Subcutaneous adipose tissue (tissue), 4 donors: ENCODE data around the gene C11orf16. TPM values are rescaled to one million over a fixed set of nuclear protein-coding genes. Genes with fewer than 3 reads are reported as not detected.

Source experiments
- total RNA-seq, 4 donors: library from RNA; depleted of rRNA; stranded (reverse); fragments of >200 nt; gene quantifications; one replicate each; pipeline ENCODE4 v1.1.0, GENCODE V29; 2016
- TF ChIP-seq, protein P1 (sequence below): fragments of 450-650 bp; IDR thresholded peaks from one replicate; pipeline ENCODE4 v1.5.1; 2016; ENCODE audit warnings: low read depth, mild to moderate bottlenecking, control low read depth, antibody characterized with exemption, moderate library complexity

The C11orf16 gene
- total RNA-seq, 4 donors from 2014 or later, result not detected

- TF ChIP-seq, protein P1, sequence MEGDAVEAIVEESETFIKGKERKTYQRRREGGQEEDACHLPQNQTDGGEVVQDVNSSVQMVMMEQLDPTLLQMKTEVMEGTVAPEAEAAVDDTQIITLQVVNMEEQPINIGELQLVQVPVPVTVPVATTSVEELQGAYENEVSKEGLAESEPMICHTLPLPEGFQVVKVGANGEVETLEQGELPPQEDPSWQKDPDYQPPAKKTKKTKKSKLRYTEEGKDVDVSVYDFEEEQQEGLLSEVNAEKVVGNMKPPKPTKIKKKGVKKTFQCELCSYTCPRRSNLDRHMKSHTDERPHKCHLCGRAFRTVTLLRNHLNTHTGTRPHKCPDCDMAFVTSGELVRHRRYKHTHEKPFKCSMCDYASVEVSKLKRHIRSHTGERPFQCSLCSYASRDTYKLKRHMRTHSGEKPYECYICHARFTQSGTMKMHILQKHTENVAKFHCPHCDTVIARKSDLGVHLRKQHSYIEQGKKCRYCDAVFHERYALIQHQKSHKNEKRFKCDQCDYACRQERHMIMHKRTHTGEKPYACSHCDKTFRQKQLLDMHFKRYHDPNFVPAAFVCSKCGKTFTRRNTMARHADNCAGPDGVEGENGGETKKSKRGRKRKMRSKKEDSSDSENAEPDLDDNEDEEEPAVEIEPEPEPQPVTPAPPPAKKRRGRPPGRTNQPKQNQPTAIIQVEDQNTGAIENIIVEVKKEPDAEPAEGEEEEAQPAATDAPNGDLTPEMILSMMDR, result no peak
Observed at GRCh38 chr11:8907116-8907515, 25.6 kb downstream of the C11orf16 start.

DNA sequence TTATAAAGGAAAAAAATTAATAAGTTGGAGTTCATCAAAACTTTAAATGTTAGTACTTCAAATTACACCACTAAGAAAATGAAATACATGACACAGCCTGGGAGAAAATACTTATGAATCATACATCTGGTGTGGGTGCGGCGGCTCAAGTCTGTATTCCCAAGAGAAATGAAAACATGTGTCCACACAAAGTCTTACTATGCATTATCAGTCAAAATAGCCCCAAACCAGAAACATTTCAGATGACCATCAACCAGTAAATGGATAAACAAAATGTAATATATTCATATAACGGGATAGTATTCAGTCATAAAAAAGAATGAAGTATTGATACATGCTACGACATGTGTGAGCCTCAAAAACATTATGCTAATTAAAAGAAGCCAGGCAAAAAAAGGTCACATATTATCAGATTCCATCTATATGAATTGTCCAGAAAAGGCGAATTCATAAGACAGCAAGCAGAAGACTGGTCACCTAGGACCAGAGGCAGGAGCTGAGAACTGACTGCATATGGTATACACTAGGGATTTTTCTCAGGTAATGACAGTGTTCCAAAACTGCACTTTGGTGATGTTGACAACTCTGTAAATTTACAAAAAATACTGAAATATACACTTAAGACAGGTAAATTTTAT is 27.1 kb downstream of the C11orf16 start:
- TF ChIP-seq, protein P1, result no peak

DNA sequence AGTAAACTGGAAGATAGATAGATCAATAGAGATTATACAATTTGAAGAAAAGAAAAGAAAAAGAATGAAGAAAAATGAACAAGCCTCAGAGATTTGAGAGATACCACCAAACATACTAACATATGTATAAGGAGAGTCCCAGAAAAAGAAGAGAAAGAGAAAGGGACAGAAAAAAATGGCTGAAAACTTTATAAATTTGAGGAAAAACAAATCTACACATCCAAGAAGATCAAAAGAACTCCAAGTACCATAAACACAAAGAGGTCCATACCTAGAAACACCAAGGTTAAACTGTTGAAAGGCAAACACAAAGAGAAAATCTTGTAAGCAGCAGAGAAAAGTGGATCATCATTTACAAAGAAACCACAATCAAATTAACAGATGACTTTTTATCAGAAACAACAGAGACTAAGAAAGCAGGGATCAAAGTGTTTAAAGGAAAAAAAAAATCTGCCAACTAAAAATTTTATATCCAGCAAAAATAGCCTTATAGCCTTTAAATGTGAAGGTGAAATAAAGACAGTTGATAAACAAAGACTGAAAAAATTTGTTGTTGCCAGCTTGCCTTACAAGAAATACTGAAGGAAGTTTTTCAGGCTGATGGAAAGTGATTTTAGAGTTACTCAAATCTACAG is 33.5 kb downstream of the C11orf16 start:
- TF ChIP-seq, protein P1, result no peak

DNA sequence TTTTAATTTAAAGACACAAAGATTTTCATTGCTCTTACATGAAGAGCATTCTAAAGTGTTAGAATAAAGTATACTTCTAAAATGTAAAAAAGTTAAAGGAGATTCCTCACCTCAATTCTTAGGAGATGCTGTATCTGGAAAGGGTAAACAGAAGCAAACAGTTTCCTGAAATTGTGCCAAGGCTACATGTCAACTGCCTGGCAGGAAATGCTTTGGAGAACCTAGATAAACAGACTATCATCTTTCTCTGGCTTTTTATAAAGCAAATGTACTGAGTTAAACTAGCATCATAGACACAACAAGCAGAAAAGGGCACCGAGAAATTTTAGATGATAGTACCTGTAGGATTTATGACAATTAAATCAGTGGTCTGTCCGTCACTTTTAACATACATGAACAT is 46.4 kb downstream of the C11orf16 start:
- TF ChIP-seq, protein P1, result no peak

DNA sequence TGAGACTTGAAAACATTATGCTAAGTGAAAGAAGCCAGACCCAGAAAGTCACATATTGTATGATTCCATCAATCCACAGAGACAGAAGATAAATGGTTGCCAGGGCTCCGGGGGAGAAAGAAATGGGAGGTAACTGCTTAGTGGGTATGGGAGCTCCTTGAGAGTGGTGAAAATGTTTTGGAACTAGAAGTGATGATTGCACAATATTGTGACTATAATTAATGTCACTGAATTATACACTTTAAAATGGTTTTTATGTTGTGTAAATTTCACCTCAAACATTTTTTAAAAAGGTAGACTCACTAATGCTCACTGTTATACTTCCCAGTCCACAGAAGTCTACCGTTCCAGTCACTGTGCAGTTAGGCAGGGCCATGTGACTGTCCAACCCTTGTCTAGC is 54.0 kb downstream of the C11orf16 start:
- TF ChIP-seq, protein P1, result no peak

DNA sequence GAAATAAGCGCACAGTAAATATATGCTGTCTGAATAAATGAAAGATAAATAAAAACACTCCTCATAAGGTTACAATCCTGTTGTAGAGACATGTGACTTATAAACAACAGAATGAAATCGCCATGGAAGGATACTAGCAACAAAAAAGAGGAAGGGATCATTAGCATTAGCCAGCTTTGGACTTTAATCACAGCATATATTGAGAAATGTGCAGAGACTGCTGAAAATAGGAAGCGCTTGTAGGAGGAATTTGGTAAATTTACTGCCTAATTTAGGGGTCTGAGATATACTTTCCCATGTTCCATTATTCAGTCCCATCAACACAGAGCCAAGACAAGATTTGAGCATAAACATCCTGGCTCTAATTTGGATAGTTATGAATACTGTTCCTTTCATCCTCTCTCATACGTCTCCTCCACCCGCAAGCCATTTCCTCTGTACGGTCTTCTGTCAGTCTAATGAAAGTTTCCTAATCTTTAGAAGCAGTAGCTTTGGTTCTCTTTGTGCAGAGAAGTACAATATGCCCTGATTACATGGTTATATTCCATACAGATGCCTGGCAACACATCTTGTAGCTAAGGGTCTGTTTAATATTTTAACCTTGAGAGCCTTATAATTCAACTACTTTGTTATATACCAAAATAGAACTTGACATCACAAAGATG is 58.9 kb downstream of the C11orf16 start:
- TF ChIP-seq, protein P1, result no peak

- TF ChIP-seq, protein P1, result no peak
Observed at GRCh38 chr11:8871962-8872361, 60.8 kb downstream of the C11orf16 start.
